HG03469 (cell line): Measurements from ENCODE around the gene LRG1.
"Not testable (repeated sequence)": the region's sequence is repeated elsewhere in the genome, so short reads cannot be mapped to it uniquely, and the experiment has no call there.

Experiments used
- ATAC-seq: cut with Tn5 transposase; IDR thresholded peaks from one replicate; pipeline ENCODE4 v1.9.1; 2021; ENCODE audit warnings: mild to moderate bottlenecking, moderate library complexity, moderate number of reproducible peaks; ENCODE audit not compliant: unreplicated experiment

Gene LRG1

DNA sequence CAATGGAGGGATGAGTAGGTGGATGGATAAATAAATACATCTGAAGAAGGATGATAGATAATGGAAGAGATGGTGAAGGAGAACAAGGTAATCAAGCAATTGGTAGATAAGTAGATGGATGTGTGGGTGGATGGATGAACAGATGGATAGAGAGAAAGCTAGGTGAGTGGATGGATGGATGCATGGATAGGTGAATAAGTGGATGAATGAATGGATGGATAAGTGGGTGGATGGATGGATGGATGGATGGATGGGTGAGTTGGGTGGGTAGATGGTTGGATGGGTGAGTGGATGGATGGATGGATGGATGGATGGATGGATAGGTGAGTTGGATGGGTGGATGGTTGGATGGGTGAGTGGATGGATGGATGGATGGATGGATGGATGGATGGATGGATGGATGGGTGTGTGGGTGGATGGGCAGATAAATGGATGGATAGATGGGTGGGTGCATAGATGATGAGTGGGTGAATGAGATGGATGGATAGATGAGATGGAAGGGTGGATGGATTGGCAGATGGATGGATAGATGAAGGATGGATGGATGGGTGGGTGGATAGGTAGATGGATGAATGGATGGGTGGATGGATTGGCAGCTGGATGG, 13.4 kb upstream of the LRG1 start:
- no peak for ATAC-seq

DNA sequence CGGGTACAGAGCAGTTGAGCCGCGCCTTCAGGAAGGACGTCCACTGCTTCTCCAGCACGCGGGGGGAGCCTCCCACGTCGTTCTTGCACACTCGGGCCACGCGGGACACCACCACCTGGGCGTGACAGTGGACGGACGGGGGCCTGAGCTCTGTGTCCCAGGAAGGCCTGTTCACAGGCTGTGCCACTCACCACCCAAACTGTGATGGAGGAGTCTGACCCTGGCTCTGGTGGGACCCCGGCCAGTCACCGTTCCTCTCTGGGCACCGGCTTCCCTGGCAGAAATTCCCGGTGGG, 12.6 kb upstream of the LRG1 start:
- ATAC-seq = no peak

DNA sequence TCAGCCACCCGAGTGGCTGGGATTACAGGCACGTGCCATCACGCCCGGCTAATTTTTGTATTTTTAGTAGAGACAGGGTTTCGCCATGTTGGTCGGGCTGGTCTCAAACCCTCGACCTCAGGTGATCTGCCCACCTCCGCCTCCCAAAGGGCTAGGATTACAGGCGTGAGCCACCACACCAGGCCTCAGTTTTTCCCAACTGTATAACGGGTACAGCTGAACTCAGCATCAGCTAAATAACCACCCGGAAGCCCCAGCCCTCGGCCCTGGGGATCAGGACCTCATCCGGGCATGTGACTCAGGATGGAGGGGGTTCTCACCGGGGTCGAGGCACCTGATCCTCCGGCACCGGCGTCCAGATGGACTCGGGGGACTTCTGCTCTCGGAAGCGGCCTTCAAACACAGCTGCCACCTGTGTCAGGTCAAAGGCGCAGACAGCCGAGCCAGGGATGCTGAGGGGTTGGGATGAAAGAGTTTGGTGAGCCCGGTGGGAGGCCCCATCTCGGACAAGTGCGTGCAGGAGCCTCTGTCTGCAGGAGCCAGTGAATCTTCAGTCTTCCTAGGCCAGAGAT, 10.7 kb upstream of the LRG1 start:
- no peak for ATAC-seq

GRCh38 chr19:4550018-4550417, 10.2 kb upstream of the LRG1 start:
- ATAC-seq = no peak

- no peak for ATAC-seq
These were observed 8.4 kb upstream of the LRG1 start for GRCh38 chr19:4548238-4548584.

DNA sequence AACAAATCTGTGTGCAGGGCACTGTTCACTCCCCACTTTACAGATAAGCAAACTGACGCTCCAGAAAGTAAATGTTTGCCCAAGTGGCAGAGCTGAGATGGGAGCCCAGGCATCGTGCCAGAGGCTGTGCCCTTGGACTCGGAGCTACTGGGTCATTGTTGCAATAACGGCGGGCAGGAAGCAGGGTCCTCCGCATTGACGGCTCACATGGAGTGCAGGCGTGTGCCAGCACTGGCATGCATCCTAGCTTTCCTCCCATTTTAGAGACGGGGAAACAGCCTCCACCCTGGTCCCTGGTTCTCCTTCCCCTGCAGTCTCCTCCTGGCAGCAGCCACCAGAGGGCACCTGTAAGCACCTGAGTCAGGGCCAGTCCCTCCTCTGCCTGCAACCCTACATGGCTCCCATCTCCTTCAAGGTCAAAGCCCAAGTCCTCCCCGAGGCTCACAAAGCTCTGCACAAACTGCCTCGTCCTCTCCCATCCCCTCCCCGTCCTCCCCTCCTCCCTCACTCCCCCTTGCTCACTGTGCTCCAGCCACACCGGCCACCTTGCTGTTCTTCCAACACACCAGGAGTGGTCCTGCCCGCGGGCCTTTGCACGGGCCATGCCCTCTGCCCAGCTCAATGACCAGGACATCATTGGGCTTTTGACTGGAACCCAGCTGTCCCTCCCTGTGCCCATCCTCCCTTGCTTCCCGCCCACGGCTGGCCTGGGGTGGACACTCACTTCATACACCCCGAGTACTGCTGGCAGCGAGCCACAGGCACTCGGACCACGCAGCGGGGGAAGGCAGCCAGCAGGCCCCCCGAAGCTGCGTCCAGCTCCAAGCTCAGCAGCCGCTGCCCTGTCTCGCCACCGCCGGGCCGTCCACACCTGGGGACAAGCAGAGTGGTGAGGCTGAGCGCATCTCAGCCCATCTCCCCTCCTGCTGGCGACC, 7.7 kb upstream of the LRG1 start:
- ATAC-seq = no peak

DNA sequence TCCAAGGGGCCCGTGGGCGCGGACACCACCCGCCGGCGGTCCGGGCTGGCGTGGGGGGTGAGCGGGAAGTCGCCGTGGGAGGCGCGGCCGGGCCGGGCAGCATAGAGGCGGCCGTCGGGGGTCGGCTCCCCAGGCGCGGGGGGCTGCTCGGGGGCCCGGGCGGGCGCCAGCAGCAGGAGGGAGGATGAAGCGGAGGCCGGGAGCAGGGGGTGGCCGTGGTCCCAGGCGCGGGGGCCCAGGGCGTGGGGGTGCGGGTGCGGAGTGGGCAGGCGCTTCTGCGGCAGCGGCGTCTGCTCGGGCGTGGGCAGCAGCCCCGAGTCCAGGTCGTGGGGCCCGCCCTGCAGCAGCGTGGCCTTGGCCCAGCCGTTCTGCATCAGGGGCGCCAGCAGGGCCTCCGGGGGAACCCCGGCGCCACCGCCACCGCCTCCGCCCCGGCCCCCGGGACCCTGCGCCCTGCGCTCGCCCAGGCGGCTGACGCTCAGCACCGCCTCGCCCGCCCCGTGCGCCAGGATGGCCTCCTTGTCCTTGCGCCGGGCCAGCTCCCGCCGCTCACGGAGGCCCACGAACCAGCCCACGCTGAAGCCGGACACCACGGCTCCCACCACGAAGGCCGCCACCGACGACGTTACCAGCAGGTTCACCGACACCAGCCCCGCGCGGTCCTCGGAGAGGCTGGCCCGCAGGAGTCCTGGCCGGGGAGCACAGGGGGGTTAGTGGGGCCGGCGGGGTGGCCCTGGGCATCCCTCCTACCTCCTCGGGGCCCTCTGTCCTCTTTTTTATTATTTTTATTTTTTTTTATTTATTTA, 4.2 kb upstream of the LRG1 start:
- no peak for ATAC-seq

DNA sequence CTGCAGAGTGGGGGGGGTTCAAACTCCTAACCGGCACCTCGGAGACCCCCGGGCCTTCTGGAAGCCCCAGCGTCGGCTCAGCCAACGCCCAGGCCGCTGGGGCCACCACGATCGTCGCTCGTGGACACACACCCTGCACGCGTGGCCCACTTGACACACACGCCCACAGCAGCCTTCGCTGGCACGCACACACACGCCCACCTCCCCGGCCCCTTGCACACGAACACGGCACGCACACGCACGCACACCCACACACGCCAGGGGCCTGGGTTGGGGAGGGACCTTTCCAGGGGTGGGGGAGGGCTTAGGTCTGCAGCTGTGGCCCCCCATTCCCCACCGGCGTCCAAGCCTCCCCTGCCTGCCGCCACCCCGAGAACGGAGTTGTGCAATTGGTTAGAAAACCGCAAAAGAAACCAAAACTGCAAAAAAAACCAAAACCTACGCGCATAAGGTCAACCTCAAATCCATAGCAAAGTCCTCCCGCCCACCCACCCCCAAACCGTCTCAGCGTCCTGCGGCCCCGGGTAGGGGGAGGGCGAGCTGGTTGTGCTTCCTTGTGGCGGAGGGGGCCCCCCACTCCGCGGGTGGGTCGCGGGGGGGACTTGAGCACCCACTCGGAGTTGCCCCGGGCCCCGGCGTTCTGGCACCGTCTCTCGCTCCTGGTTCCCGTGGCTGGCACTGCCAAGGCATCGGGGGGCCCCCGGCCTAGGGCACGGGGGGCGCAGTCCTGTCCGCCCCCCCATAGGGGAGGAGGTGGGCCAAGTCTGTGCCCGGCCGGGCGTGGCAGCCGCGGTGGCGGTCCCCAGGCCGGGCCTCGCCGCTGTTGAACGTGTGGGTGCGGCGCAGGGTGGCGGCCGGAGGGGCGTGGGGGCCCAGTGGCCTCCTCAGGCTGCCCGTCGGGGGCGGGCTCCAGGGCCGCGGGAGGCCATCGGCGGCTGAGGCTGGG, 3.3 kb upstream of the LRG1 start:
- no peak for ATAC-seq

DNA sequence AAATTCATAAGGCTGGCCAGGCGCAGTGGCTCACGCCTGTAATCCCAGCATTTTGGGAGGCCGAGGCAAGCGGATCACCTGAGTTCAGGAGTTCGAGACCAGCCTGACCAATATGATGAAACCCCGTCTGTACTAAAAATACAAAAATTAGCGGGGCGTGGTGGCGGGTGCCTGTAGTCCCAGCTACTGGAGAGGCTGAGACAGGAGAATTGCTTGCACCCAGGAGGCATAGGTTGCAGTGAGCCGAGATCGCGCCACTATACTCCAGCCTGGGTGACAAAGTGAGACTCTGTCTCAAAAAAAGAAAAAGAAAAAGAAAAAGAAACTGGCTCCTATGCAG, 1.9 kb upstream of the LRG1 start:
- not testable (repeated sequence) for ATAC-seq

DNA sequence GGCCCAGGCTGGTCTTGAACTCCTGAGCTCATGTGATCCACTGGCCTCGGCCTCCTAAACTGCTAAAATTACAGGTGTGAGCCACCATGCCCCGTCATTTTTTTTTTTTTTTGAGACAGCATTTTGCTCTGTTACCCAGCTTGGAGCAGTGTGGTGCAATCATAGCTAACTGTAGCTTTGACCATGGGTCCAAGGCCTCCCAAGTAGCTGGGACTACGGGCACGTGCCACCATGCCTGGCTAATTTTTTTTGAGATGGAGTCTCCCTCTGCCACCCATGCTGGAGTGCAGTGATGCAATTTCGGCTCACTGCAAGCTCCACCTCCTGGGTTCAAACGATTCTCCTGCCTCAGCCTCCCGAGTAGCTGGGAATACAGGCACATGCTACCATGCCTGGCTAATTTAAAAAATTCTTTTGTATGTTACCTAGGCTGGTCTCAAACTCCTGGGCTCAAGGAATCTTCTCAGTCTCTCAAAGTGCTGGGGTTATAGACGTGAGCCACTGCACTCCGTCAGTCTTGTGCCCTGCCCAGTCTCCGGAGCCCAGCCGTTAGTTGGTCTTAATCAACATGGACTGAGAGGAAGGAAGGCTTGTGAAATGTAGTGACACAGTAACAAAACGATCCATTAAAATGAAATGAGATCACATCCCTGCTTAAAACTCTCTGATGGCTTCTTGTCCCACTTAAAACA, 1.4 kb upstream of the LRG1 start:
- ATAC-seq = no peak

DNA sequence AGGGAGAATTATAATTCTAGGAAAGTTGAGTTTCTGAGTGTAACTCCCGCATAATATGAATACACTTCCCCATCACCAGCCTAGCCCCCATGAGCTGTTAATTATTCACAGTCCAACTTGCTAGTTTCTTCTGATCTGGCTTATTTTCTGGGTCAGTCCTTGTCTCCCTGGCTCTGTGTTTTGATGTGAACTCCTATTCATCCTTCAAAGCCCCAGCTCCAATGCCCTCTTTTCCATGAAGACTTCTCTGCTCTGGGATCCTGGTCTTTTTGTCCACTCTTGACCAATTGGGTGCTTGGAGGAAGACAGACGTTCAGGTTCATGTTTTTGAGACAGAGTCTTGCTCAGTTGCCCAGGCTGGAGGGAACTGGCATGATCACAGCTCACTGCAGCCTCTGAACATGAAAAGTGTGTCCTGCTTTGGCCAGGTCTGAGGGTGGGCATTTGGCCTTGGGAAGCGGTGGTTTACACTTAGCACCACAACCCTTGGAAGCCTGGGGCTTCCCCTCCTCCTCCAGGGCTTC, 605 bp downstream of the LRG1 start:
- no peak for ATAC-seq

- ATAC-seq = no peak
These were observed 1.3 kb downstream of the LRG1 start for GRCh38 chr19:4538601-4538954.

DNA sequence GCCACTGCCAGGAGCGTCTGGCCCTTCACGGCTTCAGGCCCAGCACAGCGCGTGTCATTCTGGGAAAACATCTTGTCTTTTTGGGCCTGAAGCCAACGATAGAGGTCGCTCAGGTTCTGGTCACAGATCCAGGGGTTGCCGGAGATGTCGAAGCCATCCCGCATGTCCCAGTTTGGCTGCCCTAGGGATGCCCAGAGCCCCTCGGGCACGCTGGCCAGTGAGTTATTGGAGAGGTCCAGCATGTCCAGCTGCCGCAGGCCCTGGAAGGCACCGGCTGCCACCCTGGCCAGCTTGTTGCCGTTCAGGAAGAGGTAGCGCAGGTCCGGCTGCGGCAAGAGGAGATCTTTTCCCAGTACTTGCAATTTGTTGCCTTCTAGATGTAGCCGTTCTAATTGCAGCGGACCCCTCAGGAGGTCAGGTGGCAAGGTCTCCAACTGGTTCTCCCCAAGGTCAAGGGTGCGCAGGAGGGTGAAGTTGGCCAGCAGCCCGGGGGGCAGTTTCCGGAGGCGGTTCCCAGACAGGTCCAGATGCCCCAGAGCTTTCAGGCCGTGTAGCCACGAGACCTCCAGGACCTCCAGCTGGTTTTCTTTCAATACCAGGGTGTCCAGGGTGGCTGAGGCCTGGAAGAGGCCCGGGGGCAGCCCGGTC, 1.8 kb downstream of the LRG1 start:
- ATAC-seq = no peak

- no peak for ATAC-seq
These were observed 3.0 kb downstream of the LRG1 start for GRCh38 chr19:4536798-4537197.

DNA sequence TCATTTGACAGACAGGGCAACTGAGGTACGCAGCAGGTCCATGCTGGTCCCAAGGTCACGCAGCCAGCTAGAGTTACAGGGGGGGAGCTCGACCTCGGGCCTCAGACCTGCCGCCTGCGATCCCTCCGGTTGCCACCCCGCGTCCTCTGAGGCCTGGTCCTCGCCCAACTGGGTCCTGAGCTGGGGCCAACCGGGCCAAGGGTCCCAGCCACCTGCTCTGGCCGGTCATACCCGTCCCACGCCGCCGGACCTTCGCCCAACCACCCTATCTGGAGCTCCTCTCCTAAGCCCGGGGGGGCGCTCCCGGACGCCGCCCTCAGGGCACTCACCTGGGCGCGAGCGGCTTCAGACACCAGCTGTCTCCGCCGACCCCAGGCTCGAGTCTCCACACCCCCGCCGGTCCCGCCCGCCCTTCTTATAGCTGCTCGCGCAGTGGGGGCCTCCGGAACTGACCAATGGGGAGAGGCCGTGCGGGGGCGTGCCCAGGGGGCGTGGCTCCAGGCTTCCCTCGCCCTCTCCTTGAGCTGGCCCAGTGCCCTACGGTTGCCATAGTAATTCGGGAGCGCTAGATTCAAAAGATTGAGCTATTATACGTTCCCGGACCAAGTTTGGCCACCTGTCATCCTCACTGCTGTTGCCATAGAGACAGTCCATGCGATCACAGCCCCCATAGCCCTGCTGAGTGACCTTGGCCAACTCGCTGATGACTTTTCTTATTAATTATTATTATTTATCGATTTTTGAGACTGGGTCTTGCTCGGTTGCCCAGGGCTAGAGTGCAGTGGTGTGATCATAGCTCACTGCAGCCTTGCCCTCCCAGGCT, 4.8 kb downstream of the LRG1 start, which contains the start of gene PLIN5:
TSS of gene PLIN5 (minus strand) at position 389 of the 823 bp plus-strand sequence. CDS start 1,150 bp downstream, outside the sequence.
- ATAC-seq = no peak

DNA sequence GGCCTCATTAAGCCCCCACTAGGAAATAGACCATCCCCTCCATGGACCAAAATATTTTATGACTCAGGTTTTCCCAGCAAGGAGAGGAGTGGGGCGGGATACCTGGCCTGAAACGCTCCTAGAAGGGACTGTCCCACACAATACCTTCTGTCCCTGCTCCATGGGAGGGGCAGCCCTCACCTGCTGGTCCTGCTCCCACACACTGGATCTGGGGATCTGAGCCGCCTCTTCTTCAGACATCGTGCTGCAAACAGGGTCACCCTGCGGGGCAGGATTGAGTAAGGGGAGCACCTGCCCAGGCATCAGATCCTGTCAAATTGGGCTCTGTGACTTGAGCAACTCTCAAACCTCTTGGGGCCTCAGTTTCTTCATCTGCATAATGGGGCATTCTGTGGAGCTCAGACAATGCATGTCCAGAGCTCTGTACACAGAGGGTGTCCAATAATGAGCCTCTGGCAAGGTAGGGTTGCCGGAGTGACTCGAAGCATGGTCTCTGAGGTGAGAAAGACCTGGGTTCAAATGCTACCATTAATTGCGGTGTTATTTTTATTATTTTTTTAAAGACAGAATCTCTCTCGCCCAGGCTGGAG, 5.9 kb downstream of the LRG1 start:
- ATAC-seq = no peak

DNA sequence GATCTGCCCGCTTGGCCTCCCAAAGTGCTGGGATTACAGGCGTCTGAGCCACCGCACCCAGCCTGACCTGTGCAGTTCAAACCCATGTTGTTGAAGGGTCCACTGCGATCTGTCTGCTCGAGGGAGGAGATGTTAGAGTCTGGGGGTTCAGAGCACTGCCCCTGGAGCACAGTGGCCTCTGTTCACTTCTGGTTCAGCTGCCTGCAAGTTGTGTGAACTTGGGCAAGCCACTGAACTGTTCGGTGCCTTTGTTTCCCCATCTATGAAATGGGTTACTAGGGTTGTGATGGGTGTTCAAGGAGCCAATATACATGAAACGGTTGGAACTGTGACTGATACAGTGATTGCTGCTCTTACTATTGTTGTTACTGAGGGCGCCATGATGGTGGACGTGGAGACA, 6.5 kb downstream of the LRG1 start:
- ATAC-seq = no peak

- no peak for ATAC-seq
These were observed 8.2 kb downstream of the LRG1 start for GRCh38 chr19:4531562-4532165.
